HepG2 (cell line): ENCODE results near the gene UCKL1. TPM values are rescaled to one million over a fixed set of nuclear protein-coding genes. Genes with fewer than 3 reads are reported as not detected.
A peak's percentile ranks its signal among the peaks of the same experiment; 100 is the strongest.

Source experiments
- BCLAF1 ChIP-seq: fragments of 450-650 bp; IDR thresholded peaks from 2 replicates; pipeline ENCODE4 v1.6.1; 2017; ENCODE audit warnings: mild to moderate bottlenecking
- DMTF1 ChIP-seq: sonication (generic); formaldehyde crosslinking; IDR thresholded peaks from 2 replicates; pipeline ENCODE4 v1.4.0; 2020; ENCODE audit warnings: mild to moderate bottlenecking, missing genetic modification reagents
- RERE ChIP-seq: IDR thresholded peaks from 2 replicates; pipeline ENCODE4 v1.6.1; 2016; ENCODE audit warnings: low read depth, missing genetic modification reagents, missing compliant biosample characterization
- UBTF ChIP-seq: sonication (generic); formaldehyde crosslinking; IDR thresholded peaks from 2 replicates; pipeline ENCODE4 v1.4.0; 2020; ENCODE audit warnings: mild to moderate bottlenecking, missing genetic modification reagents
- ZNF224 ChIP-seq: sonication (generic); formaldehyde crosslinking; IDR thresholded peaks from 2 replicates; pipeline ENCODE4 v1.5.0; 2020; ENCODE audit warnings: mild to moderate bottlenecking, missing genetic modification reagents
- ZNF713 ChIP-seq: sonication (generic); formaldehyde crosslinking; IDR thresholded peaks from 2 replicates; pipeline ENCODE4 v1.4.0; 2020; ENCODE audit warnings: mild to moderate bottlenecking, missing genetic modification reagents
- ZNF800 ChIP-seq: sonication (generic); formaldehyde crosslinking; IDR thresholded peaks from 2 replicates; pipeline ENCODE4 v1.4.0; 2020; ENCODE audit warnings: missing genetic modification reagents
- polyA plus RNA-seq, 8 experiments: library from polyadenylated mRNA; depleted of rRNA in 3 of 8; stranded (reverse) in 7 of 8; unstranded in 1 of 8; fragments of >200 nt; fragmentation: Illumina TruSeq in 4 of 8; extraction: Trizol in 4 of 8; gene quantifications; 2 replicates each; pipeline versions ENCODE4 v1.2.1 to v1.2.3, GENCODE V29; 2011 to 2016; ENCODE audit warnings: low read depth in 4 of 8, missing spikeins in 1 of 8, mixed read lengths in 1 of 8; ENCODE audit not compliant: insufficient read depth in 1 of 8
- total RNA-seq, 5 experiments: library from RNA; depleted of rRNA; stranded (reverse); fragments of >200 nt; fragmentation: Illumina TruSeq; extraction: Trizol; gene quantifications; 2 replicates each; pipeline ENCODE4 v1.2.3, GENCODE V29; 2016; ENCODE audit warnings: low read depth in 1 of 5
- TF ChIP-seq, protein P1 (sequence below): sonication (generic); formaldehyde crosslinking; IDR thresholded peaks from 2 replicates; pipeline ENCODE4 v1.9.0; 2021; ENCODE audit warnings: missing genetic modification reagents, mild to moderate bottlenecking, borderline replicate concordance
- TF ChIP-seq, protein P2 (sequence below): IDR thresholded peaks from 2 replicates; pipeline ENCODE4 v1.6.1; 2016

Gene UCKL1
- total and polyA plus RNA-seq, 2 of the 13 experiments (the other 11 are each of a cell fraction or from before 2014, with no cell fraction given) = 50.2 to 126 TPM

GRCh38 chr20:63968928-63969760 is 12.9 kb upstream of the UCKL1 start (continued):
- TF ChIP-seq DMTF1 = 0 out of 2 replicates have a peak, but pooled peaks have one; percentile 45
- peak; percentile 42; the same call in 1 of the 2 replicates for TF ChIP-seq ZNF713 (CRISPR knock-in tag)
- TF ChIP-seq, protein P1, sequence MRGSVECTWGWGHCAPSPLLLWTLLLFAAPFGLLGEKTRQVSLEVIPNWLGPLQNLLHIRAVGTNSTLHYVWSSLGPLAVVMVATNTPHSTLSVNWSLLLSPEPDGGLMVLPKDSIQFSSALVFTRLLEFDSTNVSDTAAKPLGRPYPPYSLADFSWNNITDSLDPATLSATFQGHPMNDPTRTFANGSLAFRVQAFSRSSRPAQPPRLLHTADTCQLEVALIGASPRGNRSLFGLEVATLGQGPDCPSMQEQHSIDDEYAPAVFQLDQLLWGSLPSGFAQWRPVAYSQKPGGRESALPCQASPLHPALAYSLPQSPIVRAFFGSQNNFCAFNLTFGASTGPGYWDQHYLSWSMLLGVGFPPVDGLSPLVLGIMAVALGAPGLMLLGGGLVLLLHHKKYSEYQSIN (CRISPR knock-in tag) = no peak
- TF ChIP-seq UBTF (CRISPR knock-in tag) = peak; percentile 70
- TF ChIP-seq, protein P2, sequence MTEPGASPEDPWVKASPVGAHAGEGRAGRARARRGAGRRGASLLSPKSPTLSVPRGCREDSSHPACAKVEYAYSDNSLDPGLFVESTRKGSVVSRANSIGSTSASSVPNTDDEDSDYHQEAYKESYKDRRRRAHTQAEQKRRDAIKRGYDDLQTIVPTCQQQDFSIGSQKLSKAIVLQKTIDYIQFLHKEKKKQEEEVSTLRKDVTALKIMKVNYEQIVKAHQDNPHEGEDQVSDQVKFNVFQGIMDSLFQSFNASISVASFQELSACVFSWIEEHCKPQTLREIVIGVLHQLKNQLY = no peak
- TF ChIP-seq ZNF224 (CRISPR knock-in tag) = no peak
- TF ChIP-seq RERE (CRISPR knock-in tag) = no peak
- TF ChIP-seq BCLAF1 = no peak
- TF ChIP-seq ZNF800 = 0 out of 2 replicates have a peak, but pooled peaks have one; percentile 50
